ENCODE data around the gene ADRM1. TPM values are rescaled to one million over a fixed set of nuclear protein-coding genes. Genes with fewer than 3 reads are reported as not detected.

The ADRM1 gene
- polyA plus RNA-seq, 2 of the 4 experiments (the other 2 are of a cell fraction) = 87.9 to 130 TPM

DNA sequence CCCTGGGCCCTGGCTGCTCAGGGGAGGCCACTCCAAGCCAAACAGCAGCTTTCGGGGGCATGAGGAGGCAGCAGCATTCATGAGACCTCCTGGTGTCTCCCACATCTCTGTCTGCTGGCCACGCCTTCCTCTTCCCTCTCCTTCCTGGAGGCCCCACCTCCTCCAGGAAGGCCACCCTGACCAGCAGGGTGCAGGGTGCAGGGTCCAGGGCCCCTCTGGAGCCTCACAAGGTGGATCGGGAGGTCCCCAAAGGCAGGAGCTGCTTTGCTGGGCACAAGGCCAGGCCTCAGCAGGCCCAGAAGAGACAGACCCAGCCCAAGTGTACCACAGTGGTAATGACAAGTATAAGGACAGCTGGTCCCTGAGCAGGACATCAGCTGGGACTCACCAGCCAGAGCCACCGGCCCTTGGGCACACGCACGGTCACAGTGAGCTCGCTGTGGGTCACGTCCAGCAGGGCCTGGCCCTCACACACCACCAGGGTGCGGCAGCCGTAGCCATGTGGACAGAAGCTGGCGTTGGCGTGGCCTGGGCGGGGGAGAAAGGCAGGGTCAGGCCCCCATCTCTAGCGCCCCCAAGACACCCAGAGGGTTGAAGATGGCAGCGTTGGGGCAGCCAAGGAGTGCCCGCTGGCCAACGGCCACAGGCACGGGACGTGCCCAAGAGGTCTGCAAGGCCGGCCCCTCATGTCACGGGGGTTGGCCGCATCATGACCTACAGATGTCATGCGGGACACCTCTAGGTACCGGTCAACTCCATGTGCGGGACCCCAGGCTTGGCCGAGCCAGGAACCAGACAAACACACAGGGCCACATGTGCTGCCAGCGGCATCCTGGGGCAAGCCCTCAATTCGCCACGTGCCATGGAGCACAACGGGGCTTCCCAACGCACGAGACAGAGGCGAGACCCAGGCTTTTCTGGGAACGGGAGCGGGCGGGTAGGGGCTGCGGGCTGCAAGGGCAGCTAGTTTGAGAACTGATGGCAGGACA, 26.9 kb downstream of the ADRM1 start:
- Histone ChIP-seq H3K4me2 (no peak overlapping the region), H3K4me3 (no peak overlapping the region), H3K9me3 (no peaks in the 10 kb centered on the region), H3K27ac (peak overlapping the region in 1 of 2 experiments; percentile 22; a peak in 2 of 6 replicates), H3K4me1 (no peaks in the 10 kb centered on the region)
- ChIA-PET POLR2A (no interaction called here), CTCF (interaction anchor here (0.7 to 2.3 kb wide), 7 partner anchors 9 to 53 kb away, joined by 3 to 6 read pairs (median 3); no protein-coding TSS in a partner anchor)
- ATAC-seq = no peak; a peak in 1 of 6 replicates
- WGBS (ENCODE audit: missing lambda C conversion rate) = 95% methylated on average over 26 of the region's 37 CpGs
- no peak for DNase-seq (ENCODE audit: low read depth in 1 of 2, low spot score in 1 of 2)
- FAIRE-seq = no peak
- peak; percentile 72 for TF ChIP-seq ZFP36 (IDR thresholded peaks at IDR 0.05; ENCODE audit: borderline replicate concordance, partially characterized antibody)
- TF ChIP-seq FOXS1 (CRISPR knock-in tag; IDR thresholded peaks at IDR 0.05) = no peak

- Histone ChIP-seq H3K27ac (no peak overlapping the region), H3K4me3 (no peak overlapping the region), H3K4me1 (no peaks in the 10 kb centered on the region; the same call in 2 of the 3 replicates), H3K4me2 (no peak overlapping the region), H3K9me3 (no peaks in the 10 kb centered on the region)
- TF ChIP-seq MAZ (IDR thresholded peaks at IDR 0.05; ENCODE audit: borderline replicate concordance, low read depth, low read length) = no peak
- TF ChIP-seq, protein P1, sequence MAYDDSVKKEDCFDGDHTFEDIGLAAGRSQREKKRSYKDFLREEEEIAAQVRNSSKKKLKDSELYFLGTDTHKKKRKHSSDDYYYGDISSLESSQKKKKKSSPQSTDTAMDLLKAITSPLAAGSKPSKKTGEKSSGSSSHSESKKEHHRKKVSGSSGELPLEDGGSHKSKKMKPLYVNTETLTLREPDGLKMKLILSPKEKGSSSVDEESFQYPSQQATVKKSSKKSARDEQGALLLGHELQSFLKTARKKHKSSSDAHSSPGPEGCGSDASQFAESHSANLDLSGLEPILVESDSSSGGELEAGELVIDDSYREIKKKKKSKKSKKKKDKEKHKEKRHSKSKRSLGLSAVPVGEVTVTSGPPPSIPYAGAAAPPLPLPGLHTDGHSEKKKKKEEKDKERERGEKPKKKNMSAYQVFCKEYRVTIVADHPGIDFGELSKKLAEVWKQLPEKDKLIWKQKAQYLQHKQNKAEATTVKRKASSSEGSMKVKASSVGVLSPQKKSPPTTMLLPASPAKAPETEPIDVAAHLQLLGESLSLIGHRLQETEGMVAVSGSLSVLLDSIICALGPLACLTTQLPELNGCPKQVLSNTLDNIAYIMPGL (CRISPR knock-in tag; IDR thresholded peaks at IDR 0.05; ENCODE audit: borderline replicate concordance) = no peak
- TF ChIP-seq GATA3 (IDR thresholded peaks at IDR 0.05; ENCODE audit: borderline replicate concordance) = no peak
- TF ChIP-seq NPAS2 (CRISPR knock-in tag; IDR thresholded peaks at IDR 0.05; ENCODE audit: borderline replicate concordance) = no peak
- no peak for TF ChIP-seq MYC (IDR thresholded peaks at IDR 0.05; ENCODE audit: borderline replicate concordance, low read length)
- no peak for TF ChIP-seq POLR2A (IDR thresholded peaks at IDR 0.05; ENCODE audit: low read length)
- no peak for TF ChIP-seq FOXS1 (CRISPR knock-in tag; IDR thresholded peaks at IDR 0.05)
- TF ChIP-seq CEBPB (IDR thresholded peaks at IDR 0.05) = no peak
- TF ChIP-seq EHF (CRISPR knock-in tag; IDR thresholded peaks at IDR 0.05) = no peak
- TF ChIP-seq, protein P2, sequence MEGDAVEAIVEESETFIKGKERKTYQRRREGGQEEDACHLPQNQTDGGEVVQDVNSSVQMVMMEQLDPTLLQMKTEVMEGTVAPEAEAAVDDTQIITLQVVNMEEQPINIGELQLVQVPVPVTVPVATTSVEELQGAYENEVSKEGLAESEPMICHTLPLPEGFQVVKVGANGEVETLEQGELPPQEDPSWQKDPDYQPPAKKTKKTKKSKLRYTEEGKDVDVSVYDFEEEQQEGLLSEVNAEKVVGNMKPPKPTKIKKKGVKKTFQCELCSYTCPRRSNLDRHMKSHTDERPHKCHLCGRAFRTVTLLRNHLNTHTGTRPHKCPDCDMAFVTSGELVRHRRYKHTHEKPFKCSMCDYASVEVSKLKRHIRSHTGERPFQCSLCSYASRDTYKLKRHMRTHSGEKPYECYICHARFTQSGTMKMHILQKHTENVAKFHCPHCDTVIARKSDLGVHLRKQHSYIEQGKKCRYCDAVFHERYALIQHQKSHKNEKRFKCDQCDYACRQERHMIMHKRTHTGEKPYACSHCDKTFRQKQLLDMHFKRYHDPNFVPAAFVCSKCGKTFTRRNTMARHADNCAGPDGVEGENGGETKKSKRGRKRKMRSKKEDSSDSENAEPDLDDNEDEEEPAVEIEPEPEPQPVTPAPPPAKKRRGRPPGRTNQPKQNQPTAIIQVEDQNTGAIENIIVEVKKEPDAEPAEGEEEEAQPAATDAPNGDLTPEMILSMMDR (IDR thresholded peaks at IDR 0.05) = no peak
- TF ChIP-seq, protein P3, sequence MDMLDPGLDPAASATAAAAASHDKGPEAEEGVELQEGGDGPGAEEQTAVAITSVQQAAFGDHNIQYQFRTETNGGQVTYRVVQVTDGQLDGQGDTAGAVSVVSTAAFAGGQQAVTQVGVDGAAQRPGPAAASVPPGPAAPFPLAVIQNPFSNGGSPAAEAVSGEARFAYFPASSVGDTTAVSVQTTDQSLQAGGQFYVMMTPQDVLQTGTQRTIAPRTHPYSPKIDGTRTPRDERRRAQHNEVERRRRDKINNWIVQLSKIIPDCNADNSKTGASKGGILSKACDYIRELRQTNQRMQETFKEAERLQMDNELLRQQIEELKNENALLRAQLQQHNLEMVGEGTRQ (IDR thresholded peaks at IDR 0.05) = no peak
- ATAC-seq (no peak), FAIRE-seq (no peak), DNase-seq (ENCODE audit: low read depth in 1 of 2, low spot score in 1 of 2) (no peak)
- ChIA-PET CTCF (interaction anchor here (1.2 kb wide), 1 partner anchor 52 kb away, joined by 3 read pairs; no protein-coding TSS in a partner anchor), POLR2A (no interaction called here)
- WGBS (ENCODE audit: missing lambda C conversion rate) = 83% methylated on average over 21 of the region's 46 CpGs
These were observed 27.9 kb downstream of the ADRM1 start for GRCh38 chr20:62330576-62331317.

DNA sequence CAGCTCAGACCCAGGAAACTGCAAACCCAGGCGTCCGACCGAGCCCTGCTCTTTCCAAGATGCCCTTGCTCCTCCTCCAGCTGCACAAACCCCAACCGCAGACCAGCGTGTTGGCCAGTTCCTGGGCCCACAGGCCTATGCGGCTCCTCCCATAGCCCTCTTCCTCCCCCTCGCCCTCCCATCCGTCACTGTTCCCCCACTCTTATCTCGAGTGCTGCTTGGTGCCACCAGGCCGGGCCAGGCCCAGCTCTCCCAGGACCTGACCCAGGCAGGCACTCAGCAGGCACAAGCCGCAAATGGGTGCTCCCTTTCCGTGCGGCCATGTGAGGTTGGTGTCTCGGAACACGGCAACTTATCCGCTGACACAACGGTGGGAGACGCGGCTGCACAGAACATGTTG, 28.6 kb downstream of the ADRM1 start:
- H3K27ac ChIP-seq = no peak overlapping the region
- no peak overlapping the region for H3K4me3 ChIP-seq
- ChIA-PET CTCF (no interaction called here), POLR2A (no interaction called here)
- WGBS (ENCODE audit: missing lambda C conversion rate) = 93% methylated on average over 18 of the region's 19 CpGs
- H3K4me1 ChIP-seq = no peaks in the 10 kb centered on the region; the same call in 2 of the 3 replicates
- DNase-seq (ENCODE audit: low read depth in 1 of 2, low spot score in 1 of 2) = no peak
- no peak for ATAC-seq
- no peaks in the 10 kb centered on the region for H3K9me3 ChIP-seq
- FAIRE-seq = no peak
- TF ChIP-seq ZNF302 (CRISPR knock-in tag; IDR thresholded peaks at IDR 0.05) = no peak
- TF ChIP-seq ZSCAN20 (CRISPR knock-in tag; IDR thresholded peaks at IDR 0.05) = no peak
- no peak for TF ChIP-seq NR3C1 (IDR thresholded peaks at IDR 0.05)
- no peak for TF ChIP-seq HOXA7 (CRISPR knock-in tag; IDR thresholded peaks at IDR 0.05)
- TF ChIP-seq RFX5 (IDR thresholded peaks at IDR 0.05) = no peak
- TF ChIP-seq, protein P4, sequence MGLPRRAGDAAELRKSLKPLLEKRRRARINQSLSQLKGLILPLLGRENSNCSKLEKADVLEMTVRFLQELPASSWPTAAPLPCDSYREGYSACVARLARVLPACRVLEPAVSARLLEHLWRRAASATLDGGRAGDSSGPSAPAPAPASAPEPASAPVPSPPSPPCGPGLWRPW (IDR thresholded peaks at IDR 0.05) = no peak
- TF ChIP-seq CBX8 (IDR thresholded peaks at IDR 0.05) = no peak
- TF ChIP-seq, protein P1 (CRISPR knock-in tag; IDR thresholded peaks at IDR 0.05; ENCODE audit: borderline replicate concordance) = no peak
- H3K4me2 ChIP-seq = no peak overlapping the region
